ENCODE measurements around the gene MKRN2. TPM values are rescaled to one million over a fixed set of nuclear protein-coding genes. Genes with fewer than 3 reads are reported as not detected.

Gene MKRN2
- total RNA-seq, 1 experiment from 2014 or later: 27.9 TPM

- Histone ChIP-seq H3K4me3 (replicated peaks in 1 of 2; ENCODE audit: low read depth in 1 of 2, low read length in 2 of 2) (peak overlapping the region; percentile 86 to 95), H3K36me3 (ENCODE audit: control insufficient read depth in 1 of 2, insufficient read depth in 2 of 2, low read length in 2 of 2) (no peaks in the 10 kb centered on the region), H3K9me3 (ENCODE audit: control insufficient read depth in 1 of 2, insufficient read depth in 1 of 2, low read depth in 1 of 2, low read length in 2 of 2) (no peaks in the 10 kb centered on the region), H3K9me2 (ENCODE audit: insufficient read depth) (no peaks in the 10 kb centered on the region), H3K79me2 (ENCODE audit: insufficient read depth, low read length) (peaks cover 44% of the 10 kb centered on the region), H3K4me1 (ENCODE audit: control insufficient read depth in 1 of 2, insufficient read depth in 2 of 2, low read length in 2 of 2) (peaks cover 3 to 20% of the 10 kb centered on the region in 2 experiments; a peak in 3 of 4 replicates), H3K4me2 (ENCODE audit: low read length) (peak overlapping the region; percentile 85), H3K27me3 (ENCODE audit: insufficient read depth, low read length) (no peaks in the 10 kb centered on the region), H2AFZ (ENCODE audit: low read depth, low read length, poor library complexity, severe bottlenecking) (peak overlapping the region; percentile 96), H3K9ac (ENCODE audit: low read length) (peak overlapping the region; percentile 95), H3K27ac (ENCODE audit: low read depth, low read length) (peak overlapping the region; percentile 40), H4K20me1 (ENCODE audit: insufficient read depth) (peaks cover 6% of the 10 kb centered on the region; the same call in 1 of the 2 replicates)
- TSS peak; percentile 96 for BruUV-seq (replicated peaks)
- no peak for DNase-seq (ENCODE audit: low read depth, low spot score)
- ChIA-PET RAD21 (ENCODE audit: low non-redundant PET in 1 of 2, low total read pairs in 2 of 2, uncharacterized antibody in 2 of 2, unreplicated experiment in 2 of 2) (no interaction called here), CTCF (no interaction called here), POLR2A (no interaction called here)
- TF ChIP-seq ZFX (IDR thresholded peaks at IDR 0.05) (no peak), SRF (IDR thresholded peaks at IDR 0.05; ENCODE audit: low read depth) (no peak), ZNF274 (IDR thresholded peaks at IDR 0.05; ENCODE audit: low read depth, low read length) (no peak), RAD21 (IDR thresholded peaks at IDR 0.05; ENCODE audit: low read depth) (no peak), POLR2A (IDR thresholded peaks at IDR 0.05; ENCODE audit: borderline replicate concordance, extremely low read depth, insufficient read depth, insufficient read length) (no peak), ATF3 (IDR thresholded peaks at IDR 0.05) (no peak), CTCF (IDR thresholded peaks at IDR 0.05 in 2 of 3, conservative IDR thresholded peaks at IDR 0.05 in 1 of 3; ENCODE audit: borderline replicate concordance in 1 of 3, insufficient read depth in 1 of 3, low read depth in 2 of 3, low read length in 2 of 3) (no peak), FOSL1 (IDR thresholded peaks at IDR 0.05; ENCODE audit: low read depth) (no peak), EZH2 (IDR thresholded peaks at IDR 0.05) (no peak), EZH2phosphoT487 (IDR thresholded peaks at IDR 0.05; ENCODE audit: borderline replicate concordance) (no peak), EGR1 (IDR thresholded peaks at IDR 0.05; ENCODE audit: low read depth) (no peak), CEBPB (IDR thresholded peaks at IDR 0.05; ENCODE audit: low read depth) (no peak), CBX3 (IDR thresholded peaks at IDR 0.05; ENCODE audit: low read depth) (no peak), JUND (IDR thresholded peaks at IDR 0.05) (no peak), SIN3A (IDR thresholded peaks at IDR 0.05; ENCODE audit: low read depth) (no peak), POLR2AphosphoS5 (IDR thresholded peaks at IDR 0.05; ENCODE audit: low read depth, low read length) (no peak), TCF7L2 (IDR thresholded peaks at IDR 0.05; ENCODE audit: borderline replicate concordance, extremely low read depth, insufficient read depth, insufficient read length) (no peak)
- intact Hi-C loops (cut with micrococcal nuclease): loop anchor here (5.0 kb wide), 1 partner anchor 106 kb away; the partner anchor contains the start of gene RAF1
- peak; percentile 2 for ATAC-seq
Measured at GRCh38 chr3:12556314-12556689, 585 bp upstream of the MKRN2 start.

All from HCT116 (cell line).